OCI-LY1 (cell line): ENCODE measurements around the gene FCHO1.
"Not testable (repeated sequence)": the region's sequence is repeated elsewhere in the genome, so short reads cannot be mapped to it uniquely, and the experiment has no call there.

Source experiments
- EZH2 ChIP-seq: fragments of 200-600 bp; sonication (generic), shearing (Covaris generic); IDR thresholded peaks from 2 replicates; pipeline ENCODE4 v1.8.0; 2017; ENCODE audit warnings: borderline replicate concordance, mixed run types, mild to moderate bottlenecking, antibody characterized with exemption, low read length, moderate library complexity, mixed read lengths
- TF ChIP-seq, protein P1 (sequence below): fragments of 200-600 bp; sonication (generic), shearing (Covaris generic); IDR thresholded peaks from 2 replicates; pipeline ENCODE4 v1.5.1; 2017; ENCODE audit warnings: mild to moderate bottlenecking, antibody characterized with exemption, low read length, moderate library complexity, mixed read lengths

DNA sequence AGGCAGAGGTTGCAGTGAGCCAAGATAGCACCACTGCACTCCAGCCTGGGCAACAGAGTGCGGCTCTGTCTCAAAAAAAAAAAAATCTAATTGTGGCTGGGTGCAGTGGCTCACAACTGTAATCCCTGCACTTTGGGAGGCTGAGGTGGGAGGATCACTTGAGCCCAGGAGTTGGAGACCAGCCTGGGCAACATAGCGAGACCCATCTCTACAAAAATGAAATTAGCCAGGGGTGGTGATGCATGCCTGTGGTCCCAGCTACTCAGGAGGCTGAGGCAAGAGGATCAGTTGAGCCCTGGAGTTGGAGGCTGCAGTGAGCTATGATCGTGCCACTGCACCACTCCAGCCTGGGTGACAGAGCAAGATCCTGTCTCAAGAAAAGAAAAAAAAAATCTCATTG lies 47.3 kb downstream of the FCHO1 start:
- TF ChIP-seq, protein P1, sequence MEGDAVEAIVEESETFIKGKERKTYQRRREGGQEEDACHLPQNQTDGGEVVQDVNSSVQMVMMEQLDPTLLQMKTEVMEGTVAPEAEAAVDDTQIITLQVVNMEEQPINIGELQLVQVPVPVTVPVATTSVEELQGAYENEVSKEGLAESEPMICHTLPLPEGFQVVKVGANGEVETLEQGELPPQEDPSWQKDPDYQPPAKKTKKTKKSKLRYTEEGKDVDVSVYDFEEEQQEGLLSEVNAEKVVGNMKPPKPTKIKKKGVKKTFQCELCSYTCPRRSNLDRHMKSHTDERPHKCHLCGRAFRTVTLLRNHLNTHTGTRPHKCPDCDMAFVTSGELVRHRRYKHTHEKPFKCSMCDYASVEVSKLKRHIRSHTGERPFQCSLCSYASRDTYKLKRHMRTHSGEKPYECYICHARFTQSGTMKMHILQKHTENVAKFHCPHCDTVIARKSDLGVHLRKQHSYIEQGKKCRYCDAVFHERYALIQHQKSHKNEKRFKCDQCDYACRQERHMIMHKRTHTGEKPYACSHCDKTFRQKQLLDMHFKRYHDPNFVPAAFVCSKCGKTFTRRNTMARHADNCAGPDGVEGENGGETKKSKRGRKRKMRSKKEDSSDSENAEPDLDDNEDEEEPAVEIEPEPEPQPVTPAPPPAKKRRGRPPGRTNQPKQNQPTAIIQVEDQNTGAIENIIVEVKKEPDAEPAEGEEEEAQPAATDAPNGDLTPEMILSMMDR, result not testable (repeated sequence)
- not testable (repeated sequence) for TF ChIP-seq EZH2
